Loucy (cell line): Measurements from ENCODE around the gene STRN4.
"Not testable (repeated sequence)": the region's sequence is repeated elsewhere in the genome, so short reads cannot be mapped to it uniquely, and the experiment has no call there.

Source experiments
- H2AFZ ChIP-seq: fragments of 200-600 bp; sonication (generic); 2 replicates; pipeline ENCODE4 v1.6.0; 2016; ENCODE audit warnings: antibody characterized with exemption, mild to moderate bottlenecking, low read length, moderate library complexity
- H3F3A ChIP-seq: fragments of 200-600 bp; 2 replicates; pipeline ENCODE4 v1.6.0; 2016; ENCODE audit warnings: antibody characterized with exemption, low read depth, mild to moderate bottlenecking
- H3K27me3 ChIP-seq: fragments of 200-600 bp; sonication (generic); 2 replicates; pipeline ENCODE4 v1.6.1; 2014; ENCODE audit warnings: low read length, mild to moderate bottlenecking; ENCODE audit not compliant: insufficient read depth, poor library complexity, severe bottlenecking
- H3K36me3 ChIP-seq: fragments of 200-600 bp; sonication (generic); 2 replicates; pipeline ENCODE4 v1.6.1; 2016; ENCODE audit warnings: low read length; ENCODE audit not compliant: insufficient read depth
- H3K4me1 ChIP-seq: fragments of 200-600 bp; sonication (generic); 2 replicates; pipeline ENCODE4 v1.5.1; 2014; ENCODE audit warnings: low read length, mild to moderate bottlenecking; ENCODE audit not compliant: insufficient read depth, poor library complexity, severe bottlenecking
- H3K4me2 ChIP-seq: fragments of 200-600 bp; sonication (generic); 2 replicates; pipeline ENCODE4 v1.6.0; 2014; ENCODE audit warnings: antibody characterized with exemption, low read length, low read depth, mild to moderate bottlenecking; ENCODE audit not compliant: poor library complexity, severe bottlenecking
- H3K4me3 ChIP-seq: fragments of 200-600 bp; sonication (generic); 2 replicates; pipeline ENCODE4 v1.5.1; 2014; ENCODE audit warnings: low read length, mild to moderate bottlenecking, mixed read lengths; ENCODE audit not compliant: poor library complexity, severe bottlenecking
- H3K79me2 ChIP-seq: fragments of 200-600 bp; sonication (generic); 2 replicates; pipeline ENCODE4 v1.6.1; 2014; ENCODE audit warnings: low read length; ENCODE audit not compliant: insufficient read depth
- H3K9ac ChIP-seq: fragments of 200-600 bp; sonication (generic); 2 replicates; pipeline ENCODE4 v1.6.0; 2014; ENCODE audit warnings: mild to moderate bottlenecking, low read depth, low read length, moderate library complexity; ENCODE audit not compliant: poor library complexity, severe bottlenecking
- H3K9me2 ChIP-seq: fragments of 200-600 bp; sonication (generic); replicated peaks from 2 replicates; pipeline ENCODE4 v1.6.1; 2016; ENCODE audit warnings: low read depth, low read length, mixed read lengths
- H3K9me3 ChIP-seq: fragments of 200-600 bp; sonication (generic); 2 replicates; pipeline ENCODE4 v1.6.1; 2014; ENCODE audit warnings: mild to moderate bottlenecking, antibody characterized with exemption, low read length, low read depth; ENCODE audit not compliant: insufficient read depth
- H4K20me1 ChIP-seq: fragments of 200-600 bp; sonication (generic); 2 replicates; pipeline ENCODE4 v1.6.0; 2014; ENCODE audit warnings: antibody characterized with exemption, low read length, mild to moderate bottlenecking; ENCODE audit not compliant: insufficient read depth, poor library complexity, severe bottlenecking
- EZH2phosphoT487 ChIP-seq: fragments of 200-600 bp; IDR thresholded peaks from 2 replicates; pipeline ENCODE4 v1.6.1; 2018; ENCODE audit warnings: antibody characterized with exemption, mild to moderate bottlenecking, moderate library complexity, borderline replicate concordance
- TF ChIP-seq, protein P1 (sequence below): fragments of 200-600 bp; sonication (generic); conservative IDR thresholded peaks from 2 replicates; pipeline ENCODE4 v1.5.1; 2014; ENCODE audit warnings: mild to moderate bottlenecking, antibody characterized with exemption, low read length

The STRN4 gene

DNA sequence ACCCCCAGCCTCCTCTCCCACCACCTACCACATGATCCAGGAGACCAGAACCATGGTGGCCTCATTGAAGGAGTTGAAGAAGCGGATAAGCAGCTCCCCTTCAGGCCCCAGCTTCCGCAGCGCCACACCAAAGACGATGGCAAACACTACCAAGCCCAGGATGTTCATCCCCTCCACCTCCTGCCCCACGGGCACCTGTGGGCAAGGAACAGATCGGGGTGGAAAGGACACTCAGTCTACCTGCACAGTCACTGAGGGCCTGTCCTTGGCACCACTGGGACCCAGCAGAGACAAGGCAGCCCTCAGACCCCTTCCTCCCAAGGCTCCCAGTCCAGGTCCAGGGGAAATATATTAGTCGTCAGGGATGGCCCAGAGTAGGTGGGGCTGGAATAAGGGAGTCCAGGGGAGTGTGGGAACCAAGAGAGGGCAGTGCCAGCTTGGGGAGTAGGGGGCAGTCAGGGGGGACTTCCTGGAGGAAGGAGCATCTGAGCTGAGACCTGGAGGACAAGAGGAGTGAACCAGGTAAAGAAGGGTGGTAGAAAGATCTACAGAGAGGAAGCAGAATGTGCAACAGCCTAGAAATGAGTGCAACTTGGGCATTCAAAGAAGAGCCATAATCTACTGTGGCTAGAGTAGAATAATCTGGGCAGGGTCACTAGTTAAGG lies 36.2 kb upstream of the STRN4 start:
- no peaks in the 10 kb centered on the region for H3K9me3 ChIP-seq
- H3F3A ChIP-seq = no peaks in the 10 kb centered on the region
- H3K79me2 ChIP-seq = peaks cover 91% of the 10 kb centered on the region
- no peaks in the 10 kb centered on the region for H3K9me2 ChIP-seq
- peaks cover 47% of the 10 kb centered on the region; the same call in 1 of the 2 replicates for H3K36me3 ChIP-seq
- H3K4me1 ChIP-seq = peaks cover 27% of the 10 kb centered on the region
- H3K9ac ChIP-seq = peak overlapping the region; percentile 99
- no peak overlapping the region for H2AFZ ChIP-seq
- TF ChIP-seq EZH2phosphoT487 = no peak
- TF ChIP-seq, protein P1, sequence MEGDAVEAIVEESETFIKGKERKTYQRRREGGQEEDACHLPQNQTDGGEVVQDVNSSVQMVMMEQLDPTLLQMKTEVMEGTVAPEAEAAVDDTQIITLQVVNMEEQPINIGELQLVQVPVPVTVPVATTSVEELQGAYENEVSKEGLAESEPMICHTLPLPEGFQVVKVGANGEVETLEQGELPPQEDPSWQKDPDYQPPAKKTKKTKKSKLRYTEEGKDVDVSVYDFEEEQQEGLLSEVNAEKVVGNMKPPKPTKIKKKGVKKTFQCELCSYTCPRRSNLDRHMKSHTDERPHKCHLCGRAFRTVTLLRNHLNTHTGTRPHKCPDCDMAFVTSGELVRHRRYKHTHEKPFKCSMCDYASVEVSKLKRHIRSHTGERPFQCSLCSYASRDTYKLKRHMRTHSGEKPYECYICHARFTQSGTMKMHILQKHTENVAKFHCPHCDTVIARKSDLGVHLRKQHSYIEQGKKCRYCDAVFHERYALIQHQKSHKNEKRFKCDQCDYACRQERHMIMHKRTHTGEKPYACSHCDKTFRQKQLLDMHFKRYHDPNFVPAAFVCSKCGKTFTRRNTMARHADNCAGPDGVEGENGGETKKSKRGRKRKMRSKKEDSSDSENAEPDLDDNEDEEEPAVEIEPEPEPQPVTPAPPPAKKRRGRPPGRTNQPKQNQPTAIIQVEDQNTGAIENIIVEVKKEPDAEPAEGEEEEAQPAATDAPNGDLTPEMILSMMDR = no peak
- H4K20me1 ChIP-seq = peaks cover 85% of the 10 kb centered on the region
- H3K27me3 ChIP-seq = no peaks in the 10 kb centered on the region
- peak overlapping the region; percentile 79 for H3K4me3 ChIP-seq
- peak overlapping the region; percentile 99 for H3K4me2 ChIP-seq

DNA sequence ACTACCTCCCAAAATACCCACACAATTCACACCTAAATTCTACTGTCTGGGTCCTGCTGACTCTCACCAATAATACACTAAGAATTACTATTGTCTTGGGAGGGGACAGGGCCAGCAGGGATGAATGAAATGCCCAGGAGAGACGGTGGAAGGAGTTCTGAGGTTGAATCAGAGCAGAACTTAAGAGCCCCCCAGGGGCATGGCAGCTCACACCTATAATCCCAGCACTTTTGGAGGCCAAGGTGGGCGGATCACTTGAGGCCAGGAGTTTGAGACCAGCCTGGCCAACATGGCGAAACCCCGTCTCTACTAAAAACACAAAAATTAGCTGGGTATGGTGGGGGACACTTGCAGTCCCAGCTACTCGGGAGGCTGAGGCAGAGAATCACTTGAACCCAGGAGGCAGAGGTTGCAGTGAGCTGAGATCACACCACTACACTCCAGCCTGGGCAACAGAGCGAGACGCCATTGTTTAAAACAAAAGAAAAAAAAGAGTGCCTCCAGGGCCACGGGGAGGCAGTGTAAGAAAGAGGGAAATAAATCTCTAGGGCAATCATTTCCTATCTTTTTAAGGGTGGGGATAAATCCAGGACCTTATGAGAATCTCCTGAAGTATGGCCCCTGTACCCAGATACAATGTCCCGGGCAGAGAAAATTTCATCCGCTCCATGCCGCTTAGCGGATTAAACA lies 31.9 kb upstream of the STRN4 start:
- H3K9me3 ChIP-seq, H2AFZ ChIP-seq, H3K9ac ChIP-seq, H3K4me3 ChIP-seq, H3K9me2 ChIP-seq, H3F3A ChIP-seq, H3K4me2 ChIP-seq, H3K27me3 ChIP-seq: not testable (repeated sequence)
- H3K36me3 ChIP-seq = peaks cover 70% of the 10 kb centered on the region; the same call in 1 of the 2 replicates
- H4K20me1 ChIP-seq = peaks cover 55% of the 10 kb centered on the region
- H3K79me2 ChIP-seq = peaks cover 56% of the 10 kb centered on the region
- peaks cover 12% of the 10 kb centered on the region for H3K4me1 ChIP-seq

DNA sequence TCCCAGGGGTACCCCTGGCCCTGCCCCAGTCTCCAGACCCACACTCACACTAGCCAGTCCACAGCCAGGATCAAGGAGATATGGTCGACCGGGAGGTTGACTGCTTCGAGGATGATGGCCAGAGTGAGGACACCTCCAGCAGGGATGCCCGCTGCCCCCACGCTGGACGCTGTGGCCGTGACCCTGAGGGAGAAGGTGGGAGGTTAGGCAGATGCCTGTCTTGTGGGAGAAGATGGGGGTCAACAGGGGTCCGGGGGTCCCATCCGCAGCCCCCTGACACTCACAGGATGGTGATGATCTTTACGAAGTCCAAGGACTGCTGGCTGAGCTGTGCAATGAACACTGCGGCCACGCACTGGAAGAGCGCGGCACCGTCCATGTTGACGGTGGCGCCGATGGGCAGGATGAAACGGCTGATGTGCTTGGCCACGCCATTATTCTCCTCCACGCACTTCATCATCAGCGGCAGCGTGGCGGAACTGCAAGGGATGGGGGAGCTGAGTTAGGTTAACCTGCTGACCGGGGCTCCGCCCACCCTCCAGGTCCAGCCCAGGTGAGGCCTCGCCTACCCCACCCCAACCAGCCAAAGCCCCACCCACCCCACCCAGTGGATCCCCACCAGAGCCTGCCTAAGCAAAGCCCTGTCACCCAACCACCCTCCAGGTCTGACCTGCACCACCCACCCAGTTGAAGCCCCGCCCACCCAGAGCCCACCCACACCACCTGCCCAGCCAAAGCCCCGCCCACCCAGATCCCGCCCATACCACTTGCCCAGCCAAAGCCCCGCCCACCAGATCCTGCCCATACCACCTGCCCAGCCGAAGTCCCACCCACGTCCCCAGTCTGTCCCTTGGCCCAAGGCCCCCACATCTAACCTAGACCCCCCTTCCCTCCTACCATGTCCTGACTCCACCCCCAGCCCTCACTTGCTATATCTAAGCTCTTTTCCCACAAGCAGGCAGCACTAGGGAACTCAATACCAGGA lies 31.0 kb upstream of the STRN4 start:
- peaks cover 61% of the 10 kb centered on the region; the same call in 1 of the 2 replicates for H3K36me3 ChIP-seq
- no peak overlapping the region for H2AFZ ChIP-seq
- no peak for TF ChIP-seq EZH2phosphoT487
- TF ChIP-seq, protein P1 = no peak
- no peak overlapping the region for H3K4me2 ChIP-seq
- no peaks in the 10 kb centered on the region for H3K9me2 ChIP-seq
- no peaks in the 10 kb centered on the region for H3F3A ChIP-seq
- H4K20me1 ChIP-seq = peaks cover 46% of the 10 kb centered on the region
- peaks cover 47% of the 10 kb centered on the region for H3K79me2 ChIP-seq
- no peaks in the 10 kb centered on the region for H3K9me3 ChIP-seq
- no peak overlapping the region for H3K9ac ChIP-seq
- H3K4me1 ChIP-seq = peaks cover 4% of the 10 kb centered on the region
- H3K27me3 ChIP-seq = no peaks in the 10 kb centered on the region
- H3K4me3 ChIP-seq = no peak overlapping the region
